Measurements from ENCODE around the gene ST8SIA3. TPM values are rescaled to one million over a fixed set of nuclear protein-coding genes. Genes with fewer than 3 reads are reported as not detected.

The ST8SIA3 gene
- total RNA-seq, 1 experiment from 2014 or later, result 1.9 TPM

DNA sequence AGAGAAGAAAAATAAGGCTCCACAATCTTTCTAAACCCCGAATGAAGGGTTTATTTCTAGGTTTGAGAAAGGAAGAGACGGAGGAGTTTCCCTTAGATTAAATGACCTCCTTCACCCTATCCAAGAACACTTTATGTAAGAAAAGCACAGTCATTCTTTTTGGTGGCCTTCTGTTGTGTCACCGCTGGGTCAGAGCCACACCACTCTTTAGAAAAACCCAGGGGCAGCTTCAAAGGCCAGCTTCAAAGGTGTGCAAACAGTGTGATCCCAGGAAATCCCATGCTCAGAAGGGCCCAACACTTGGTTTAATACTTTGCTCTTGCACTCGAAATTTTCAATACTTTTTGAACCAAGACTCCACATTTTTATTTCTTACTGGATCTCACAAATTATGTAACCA is 7.1 kb downstream of the ST8SIA3 start:
- no peak overlapping the region for H2BK20ac ChIP-seq (ENCODE audit: low read depth, low read length, poor library complexity, severe bottlenecking)
- no peak overlapping the region for H2BK15ac ChIP-seq (ENCODE audit: low read depth, low read length)

More for the DNA sequence above, 7.1 kb downstream of the ST8SIA3 start:
- Mint-ChIP-seq H3K4me3 (no peak overlapping the region), H3K27ac (no peak overlapping the region), H3K4me1 (peaks cover 2% of the 10 kb centered on the region in 2 experiments), H3K27me3 (ENCODE audit: low read depth) (peaks cover 38% of the 10 kb centered on the region), H3K36me3 (ENCODE audit: insufficient read depth in 1 of 3, low read depth in 3 of 3) (peaks cover 0 to 7% (median 0%) of the 10 kb centered on the region in 3 experiments; a peak in 3 of 7 replicates), H3K9me3 (no peaks in the 10 kb centered on the region)
- Histone ChIP-seq H4K5ac (ENCODE audit: insufficient read length, low read depth, low read length) (no peak overlapping the region), H3K27ac (ENCODE audit: insufficient read length, low read depth, low read length) (no peak overlapping the region), H3T11ph (ENCODE audit: low read length) (no peak overlapping the region), H4K8ac (replicated peaks; ENCODE audit: insufficient read length, low read depth, low read length) (no peak overlapping the region), H3K4me2 (ENCODE audit: insufficient read depth, insufficient read length, low read length) (no peak overlapping the region), H4K20me1 (ENCODE audit: control insufficient read depth, insufficient read depth, insufficient read length) (no peaks in the 10 kb centered on the region), H2BK12ac (ENCODE audit: insufficient read length, low read depth, low read length) (no peak overlapping the region), H3K14ac (ENCODE audit: insufficient read depth, low read length) (no peak overlapping the region), H2BK5ac (ENCODE audit: insufficient read length, low read length) (no peak overlapping the region), H3K9ac (ENCODE audit: extremely low read depth, insufficient read length, low read length) (no peak overlapping the region), H2AK5ac (ENCODE audit: insufficient read length, low read length) (no peak overlapping the region), H3K23me2 (ENCODE audit: insufficient read length, low read depth, low read length, poor library complexity, severe bottlenecking) (no peaks in the 10 kb centered on the region), H2BK120ac (ENCODE audit: low read depth, low read length, poor library complexity, severe bottlenecking) (no peak overlapping the region), H3K4ac (ENCODE audit: low read depth, low read length) (no peak overlapping the region), H3K23ac (ENCODE audit: insufficient read length, low read depth, low read length) (no peak overlapping the region), H3K27me3 (ENCODE audit: insufficient read depth, low read length) (no peaks in the 10 kb centered on the region), H4K91ac (ENCODE audit: insufficient read length, low read depth, low read length) (no peak overlapping the region), H3K79me1 (ENCODE audit: insufficient read depth, low read depth, low read length, poor library complexity, severe bottlenecking) (no peaks in the 10 kb centered on the region), H3K79me2 (ENCODE audit: insufficient read depth, low read length) (no peaks in the 10 kb centered on the region), H2AFZ (ENCODE audit: low read length) (no peak overlapping the region), H3K9me3 (ENCODE audit: control insufficient read depth, low read depth, low read length) (no peaks in the 10 kb centered on the region), H3K18ac (ENCODE audit: insufficient read length, low read depth, low read length) (no peak overlapping the region), H3K56ac (ENCODE audit: insufficient read length, low read depth, low read length) (no peak overlapping the region), H3K4me1 (ENCODE audit: insufficient read depth, low read length) (no peaks in the 10 kb centered on the region)
- TF ChIP-seq, protein P1, sequence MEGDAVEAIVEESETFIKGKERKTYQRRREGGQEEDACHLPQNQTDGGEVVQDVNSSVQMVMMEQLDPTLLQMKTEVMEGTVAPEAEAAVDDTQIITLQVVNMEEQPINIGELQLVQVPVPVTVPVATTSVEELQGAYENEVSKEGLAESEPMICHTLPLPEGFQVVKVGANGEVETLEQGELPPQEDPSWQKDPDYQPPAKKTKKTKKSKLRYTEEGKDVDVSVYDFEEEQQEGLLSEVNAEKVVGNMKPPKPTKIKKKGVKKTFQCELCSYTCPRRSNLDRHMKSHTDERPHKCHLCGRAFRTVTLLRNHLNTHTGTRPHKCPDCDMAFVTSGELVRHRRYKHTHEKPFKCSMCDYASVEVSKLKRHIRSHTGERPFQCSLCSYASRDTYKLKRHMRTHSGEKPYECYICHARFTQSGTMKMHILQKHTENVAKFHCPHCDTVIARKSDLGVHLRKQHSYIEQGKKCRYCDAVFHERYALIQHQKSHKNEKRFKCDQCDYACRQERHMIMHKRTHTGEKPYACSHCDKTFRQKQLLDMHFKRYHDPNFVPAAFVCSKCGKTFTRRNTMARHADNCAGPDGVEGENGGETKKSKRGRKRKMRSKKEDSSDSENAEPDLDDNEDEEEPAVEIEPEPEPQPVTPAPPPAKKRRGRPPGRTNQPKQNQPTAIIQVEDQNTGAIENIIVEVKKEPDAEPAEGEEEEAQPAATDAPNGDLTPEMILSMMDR (conservative IDR thresholded peaks at IDR 0.05), result no peak
- WGBS (ENCODE audit: extremely low coverage, insufficient read length, low lambda C conversion rate), result no CpG with 5 or more reads among the region's 4 CpGs
- DNase-seq, result no peak

All from H9 (cell line).